Sigmoid colon (tissue), 7 donors: ENCODE results near the gene SIRT1. TPM values are rescaled to one million over a fixed set of nuclear protein-coding genes. Genes with fewer than 3 reads are reported as not detected.

Source experiments
- DNase-seq: peaks from one replicate; pipeline ENCODE4 v3.0.0-alpha.2; 2019
- H3K27ac ChIP-seq, 4 donors: fragments of 200-600 bp; sonication (generic); one replicate each; pipeline ENCODE4 v1.5.1; 2016 to 2019; ENCODE audit warnings: mild to moderate bottlenecking in 1 of 4
- H3K27me3 ChIP-seq, 3 donors: fragments of 200-600 bp; sonication (generic); one replicate each; pipeline ENCODE4 v1.5.1; 2019; ENCODE audit warnings: mild to moderate bottlenecking in 1 of 3
- H3K36me3 ChIP-seq, 4 donors: fragments of 200-600 bp; sonication (generic); one replicate each; pipeline ENCODE4 v1.5.1; 2016 to 2019
- H3K4me1 ChIP-seq, 4 donors: fragments of 200-600 bp; sonication (generic); one replicate each; pipeline ENCODE4 v1.5.1; 2017 to 2019
- H3K4me3 ChIP-seq, 4 donors: fragments of 200-600 bp; sonication (generic); one replicate each; pipeline ENCODE4 v1.5.1; 2017 to 2019; ENCODE audit warnings: mild to moderate bottlenecking in 2 of 4, moderate library complexity in 1 of 4
- H3K9me3 ChIP-seq, 4 donors: fragments of 200-600 bp in 3 of 4; sonication (generic) in 3 of 4; one replicate each; pipeline versions ENCODE4 v1.5.1 to v1.6.1; 2013 to 2019
- CTCF ChIP-seq, 4 experiments: fragments of 450-650 bp in 3 of 4; fragments of 200-600 bp in 1 of 4; IDR thresholded peaks; one replicate each; pipeline ENCODE4 v1.5.1; 2016 to 2019; ENCODE audit warnings: antibody characterized with exemption in 4 of 4, mild to moderate bottlenecking in 3 of 4, moderate library complexity in 2 of 4
- EP300 ChIP-seq, 4 donors: sonication (generic); formaldehyde crosslinking; IDR thresholded peaks; one replicate each; pipeline ENCODE4 v1.6.1; 2017; ENCODE audit warnings: antibody characterized with exemption in 4 of 4
- POLR2A ChIP-seq, 2 donors: fragments of 450-650 bp; IDR thresholded peaks; one replicate each; pipeline ENCODE4 v1.6.1; 2016; ENCODE audit warnings: antibody characterized with exemption in 2 of 2, mild to moderate bottlenecking in 2 of 2, moderate library complexity in 2 of 2
- POLR2AphosphoS5 ChIP-seq, 4 donors: sonication (generic); formaldehyde crosslinking; IDR thresholded peaks; one replicate each; pipeline ENCODE4 v1.6.1; 2017; ENCODE audit warnings: antibody characterized with exemption in 4 of 4
- WGBS, 2 donors: extraction: QIAGEN DNeasy Blood & Tissue Kit; methylation state at CpG; one replicate each; pipeline ENCODE4 v1.1.7; 2013; 5-methylcytosine and 5-hydroxymethylcytosine counted together
- intact Hi-C: fragments of 100-400 bp; cut with DNase I; formaldehyde crosslinking; loops from one replicate; pipeline ENCODE4 v1.15.1; 2023
- polyA plus RNA-seq, 3 donors: library from polyadenylated mRNA; stranded (reverse); fragments of 200-250 nt; gene quantifications; one replicate each; pipeline ENCODE4 v1.2.3, GENCODE V29; 2013
- total RNA-seq, 4 donors: library from RNA; depleted of rRNA; stranded (reverse); fragments of >200 nt; gene quantifications; one replicate each; pipeline ENCODE4 v1.1.0, GENCODE V29; 2016
- donor health status: healthy with polysubstance abuse.
- donor health status: Bipolar disorder and iron deficiency.
- donor health status: healthy.

The SIRT1 gene
- total and polyA plus RNA-seq, 7 donors, result 11.1 to 38.2 (median 22.4) TPM

DNA sequence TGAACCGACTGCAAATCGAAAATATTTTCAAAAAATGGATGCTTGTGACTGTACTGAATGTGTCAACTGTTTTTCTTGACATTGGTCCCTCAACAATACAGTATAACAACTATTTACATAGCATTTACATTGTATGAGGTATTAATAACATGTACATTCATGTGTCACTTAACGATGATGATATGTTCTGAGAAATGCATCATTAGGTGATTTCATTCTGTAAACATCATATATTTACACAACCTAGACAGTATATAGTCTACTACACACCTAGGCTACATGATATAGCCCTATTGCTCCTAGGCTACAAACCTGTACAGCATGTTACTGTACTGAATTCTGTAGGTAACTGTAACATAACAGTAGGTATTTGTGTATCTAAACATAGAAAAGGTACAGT is 39.7 kb downstream of the SIRT1 start:
- intact Hi-C loops, result no loop called here
- H3K27me3 ChIP-seq, result no peaks in the 10 kb centered on the region
- peaks cover 0 to 39% (median 4%) of the 10 kb centered on the region in 4 donors for H3K36me3 ChIP-seq

DNA sequence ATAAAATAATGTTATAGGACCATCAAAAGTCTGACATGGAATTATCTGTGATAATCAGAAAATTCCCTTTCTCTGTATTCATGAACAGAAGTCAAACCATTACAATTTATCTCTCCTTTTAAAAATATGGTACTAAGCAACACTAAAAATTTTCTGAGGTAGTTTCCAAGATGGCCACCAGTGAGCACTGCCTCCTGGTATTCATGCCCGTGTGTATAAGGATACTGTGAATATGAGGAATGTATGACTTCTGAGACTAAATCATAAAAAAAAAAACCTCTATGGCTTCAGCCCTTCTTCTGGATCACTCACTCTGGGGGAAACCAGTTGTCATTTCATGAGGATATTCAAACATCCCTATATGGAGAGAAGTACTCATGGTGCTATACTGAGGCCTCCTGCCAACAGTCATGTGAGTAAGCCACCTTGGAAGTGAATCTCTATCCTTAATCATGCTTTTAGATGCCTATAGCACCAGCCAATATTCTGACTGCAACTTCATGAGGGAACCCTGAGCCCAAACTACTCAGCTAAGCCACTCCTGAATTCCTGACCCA is 41.1 kb downstream of the SIRT1 start:
- H3K36me3 ChIP-seq, result peaks cover 0 to 53% (median 4%) of the 10 kb centered on the region in 4 donors
- no peaks in the 10 kb centered on the region for H3K9me3 ChIP-seq
- no peak overlapping the region for H3K4me3 ChIP-seq
- H3K27ac ChIP-seq, result no peak overlapping the region
- H3K4me1 ChIP-seq, result peaks cover 0 to 4% (median 0%) of the 10 kb centered on the region in 4 donors
- intact Hi-C loops, result no loop called here
- DNase-seq, result no peak
- no peak for TF ChIP-seq CTCF (IDR thresholded peaks at IDR 0.05)
- no peaks in the 10 kb centered on the region for H3K27me3 ChIP-seq
- WGBS, 2 donors, result 89 to 96% methylated on average over 1 of the region's 1 CpG

More for the DNA sequence above, 39.7 kb downstream of the SIRT1 start:
- peaks cover 0 to 4% (median 0%) of the 10 kb centered on the region in 4 donors for H3K4me1 ChIP-seq
- no peak for DNase-seq
- no peak overlapping the region for H3K27ac ChIP-seq
- WGBS, 2 donors, result 90 to 95% methylated on average over 3 of the region's 3 CpGs
- H3K9me3 ChIP-seq, result no peaks in the 10 kb centered on the region
- no peak overlapping the region for H3K4me3 ChIP-seq
- TF ChIP-seq EP300 (IDR thresholded peaks at IDR 0.05) (no peak), POLR2AphosphoS5 (IDR thresholded peaks at IDR 0.05) (no peak), POLR2A (IDR thresholded peaks at IDR 0.05) (no peak), CTCF (IDR thresholded peaks at IDR 0.05) (no peak)

- H3K36me3 ChIP-seq, result peaks cover 5 to 67% (median 13%) of the 10 kb centered on the region in 4 donors
- DNase-seq, result no peak
- H3K4me3 ChIP-seq, result no peak overlapping the region
- peaks cover 0 to 4% (median 0%) of the 10 kb centered on the region in 4 donors for H3K4me1 ChIP-seq
- H3K27me3 ChIP-seq, result no peaks in the 10 kb centered on the region
- H3K9me3 ChIP-seq, result no peaks in the 10 kb centered on the region
- intact Hi-C loops, result no loop called here
- WGBS, 2 donors, result 97 to 99% methylated on average over 1 of the region's 1 CpG
- H3K27ac ChIP-seq, result no peak overlapping the region
- TF ChIP-seq POLR2AphosphoS5 (IDR thresholded peaks at IDR 0.05) (no peak), CTCF (IDR thresholded peaks at IDR 0.05) (no peak), POLR2A (IDR thresholded peaks at IDR 0.05) (no peak), EP300 (IDR thresholded peaks at IDR 0.05) (no peak)
These were observed 42.5 kb downstream of the SIRT1 start for GRCh38 chr10:67926951-67927350.

DNA sequence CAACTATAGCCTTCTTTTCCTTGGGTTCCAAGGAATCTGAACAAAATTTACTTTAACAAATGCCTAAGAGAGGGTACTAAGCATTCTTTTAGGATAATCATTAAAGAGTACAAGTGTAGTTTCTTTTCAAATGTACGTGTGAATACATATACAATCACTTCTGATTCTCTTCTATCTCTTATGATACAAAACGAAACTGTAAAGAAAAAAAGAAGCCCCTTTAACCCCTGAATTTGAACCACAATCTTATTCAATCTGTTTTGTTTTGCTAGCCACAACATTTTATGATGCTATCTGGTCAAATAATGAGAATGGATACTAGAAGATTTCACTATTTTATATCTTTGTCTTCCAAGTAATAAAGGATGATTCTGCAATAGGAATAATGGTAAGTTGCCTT is 48.7 kb downstream of the SIRT1 start:
- 84 to 88% methylated on average over 2 of the region's 2 CpGs for WGBS, 2 donors

More for the DNA sequence above, 48.7 kb downstream of the SIRT1 start:
- no peaks in the 10 kb centered on the region for H3K4me1 ChIP-seq
- H3K4me3 ChIP-seq, result no peak overlapping the region
- TF ChIP-seq EP300 (IDR thresholded peaks at IDR 0.05) (no peak), POLR2AphosphoS5 (IDR thresholded peaks at IDR 0.05) (no peak), CTCF (IDR thresholded peaks at IDR 0.05) (no peak), POLR2A (IDR thresholded peaks at IDR 0.05) (no peak)
- no peak for DNase-seq
- intact Hi-C loops, result no loop called here
- no peaks in the 10 kb centered on the region for H3K9me3 ChIP-seq
- no peaks in the 10 kb centered on the region for H3K27me3 ChIP-seq
- peaks cover 11 to 84% (median 24%) of the 10 kb centered on the region in 4 donors for H3K36me3 ChIP-seq
- no peak overlapping the region for H3K27ac ChIP-seq
